ENCODE results near the gene AP5B1.

Gene AP5B1

GRCh38 chr11:65817312-65817834 lies 36.6 kb upstream of the AP5B1 start:
- peak overlapping the region; percentile 53 for H3K4me3 ChIP-seq (ENCODE audit: low read depth, low read length)
- in situ Hi-C loops (cut with HindIII; ENCODE audit: low sequenced_read_pairs), result no loop called here
- DNase-seq (ENCODE audit: low read depth, low spot score), result peak; percentile 6
- TF ChIP-seq CTCF (IDR thresholded peaks at IDR 0.05; ENCODE audit: low read depth, low read length), result no peak

GRCh38 chr11:65816696-65817095 lies 35.9 kb upstream of the AP5B1 start:
- H3K4me3 ChIP-seq (ENCODE audit: low read depth, low read length), result no peak overlapping the region
- no peak for DNase-seq (ENCODE audit: low read depth, low spot score)
- no peak for TF ChIP-seq CTCF (IDR thresholded peaks at IDR 0.05; ENCODE audit: low read depth, low read length)
- in situ Hi-C loops (cut with HindIII; ENCODE audit: low sequenced_read_pairs), result no loop called here

GRCh38 chr11:65814986-65815565 lies 34.3 kb upstream of the AP5B1 start:
- DNase-seq (ENCODE audit: low read depth, low spot score), result no peak
- H3K4me3 ChIP-seq (ENCODE audit: low read depth, low read length), result no peak overlapping the region
- no peak for TF ChIP-seq CTCF (IDR thresholded peaks at IDR 0.05; ENCODE audit: low read depth, low read length)
- in situ Hi-C loops (cut with HindIII; ENCODE audit: low sequenced_read_pairs), result no loop called here

GRCh38 chr11:65814131-65814985 lies 33.6 kb upstream of the AP5B1 start:
- H3K4me3 ChIP-seq (ENCODE audit: low read depth, low read length), result no peak overlapping the region
- TF ChIP-seq CTCF (IDR thresholded peaks at IDR 0.05; ENCODE audit: low read depth, low read length), result no peak
- in situ Hi-C loops (cut with HindIII; ENCODE audit: low sequenced_read_pairs), result no loop called here
- DNase-seq (ENCODE audit: low read depth, low spot score), result no peak

GRCh38 chr11:65811764-65812475 lies 31.1 kb upstream of the AP5B1 start:
- H3K4me3 ChIP-seq (ENCODE audit: low read depth, low read length), result no peak overlapping the region
- no peak for TF ChIP-seq CTCF (IDR thresholded peaks at IDR 0.05; ENCODE audit: low read depth, low read length)
- DNase-seq (ENCODE audit: low read depth, low spot score), result no peak
- in situ Hi-C loops (cut with HindIII; ENCODE audit: low sequenced_read_pairs), result no loop called here

- H3K4me3 ChIP-seq (ENCODE audit: low read depth, low read length), result no peak overlapping the region
- no peak for DNase-seq (ENCODE audit: low read depth, low spot score)
- TF ChIP-seq CTCF (IDR thresholded peaks at IDR 0.05; ENCODE audit: low read depth, low read length), result no peak
- in situ Hi-C loops (cut with HindIII; ENCODE audit: low sequenced_read_pairs), result no loop called here
Measured at GRCh38 chr11:65810046-65810868, 29.5 kb upstream of the AP5B1 start.

Measured in astrocyte of the spinal cord (primary cell).